Tongue (tissue), 2 donors: ENCODE results near the gene NAB1. TPM values are rescaled to one million over a fixed set of nuclear protein-coding genes. Genes with fewer than 3 reads are reported as not detected.

Experiments
- DNase-seq: peaks from one replicate; pipeline ENCODE4 v3.0.0-alpha.2; 2015
- total RNA-seq: library from RNA; depleted of rRNA; stranded (reverse); fragments of >200 nt; gene quantifications from one replicate; pipeline ENCODE4 v1.2.3, GENCODE V29; 2014

NAB1 gene
- total RNA-seq, 1 donor from 2014 or later = 109 TPM

DNA sequence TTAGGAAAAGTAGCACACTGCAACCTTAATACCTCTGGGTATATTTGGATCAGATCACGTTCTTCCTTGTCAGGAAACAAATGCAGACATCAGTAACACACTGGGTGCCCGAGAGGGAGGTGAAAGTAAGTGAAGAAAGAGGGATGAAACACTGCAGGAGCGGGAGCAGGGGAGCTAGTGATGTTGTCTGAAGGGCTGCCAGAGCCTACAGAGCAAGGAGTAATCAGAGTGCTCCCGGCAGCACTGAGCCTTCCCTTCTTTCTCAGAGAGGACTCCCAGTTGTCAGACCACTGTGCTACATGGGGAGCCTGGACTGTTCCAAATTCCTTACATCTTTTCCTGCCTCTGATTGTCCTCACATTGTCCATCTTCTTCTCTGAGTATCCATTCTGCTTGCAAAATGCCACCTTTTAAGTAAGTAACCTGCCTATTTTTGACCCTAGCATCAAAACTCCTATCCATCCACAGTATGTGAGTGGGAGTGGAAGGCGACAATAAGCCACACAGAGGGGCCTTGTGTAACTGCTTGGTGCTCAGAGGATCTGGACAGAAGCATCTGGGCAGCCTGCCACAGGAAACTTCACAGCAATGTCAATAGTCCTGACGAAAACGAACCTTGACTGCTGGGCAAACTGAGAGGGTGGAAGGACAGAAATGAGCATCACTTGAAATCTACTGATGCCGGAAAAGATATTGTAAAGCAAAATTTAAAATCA, 10.8 kb upstream of the NAB1 start:
- peak; percentile 33 for DNase-seq

DNA sequence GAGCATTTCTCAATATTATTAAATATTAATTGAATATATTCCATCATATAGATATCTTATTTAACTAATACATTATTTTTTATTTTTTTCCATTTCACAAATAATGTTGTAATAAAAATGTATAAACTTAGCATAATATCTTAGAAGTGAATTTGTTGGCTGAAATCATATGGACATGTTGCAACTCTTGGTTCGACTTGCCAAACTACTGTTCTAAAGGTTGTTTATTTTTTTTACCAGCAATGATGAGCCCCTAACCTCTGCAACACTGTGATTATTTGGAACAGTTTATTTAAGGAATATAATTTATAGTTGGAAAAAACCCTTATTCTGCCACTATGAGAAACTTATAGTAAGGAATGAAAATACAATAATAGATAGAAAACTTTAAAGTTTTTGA, 8.8 kb upstream of the NAB1 start:
- DNase-seq = no peak

DNA sequence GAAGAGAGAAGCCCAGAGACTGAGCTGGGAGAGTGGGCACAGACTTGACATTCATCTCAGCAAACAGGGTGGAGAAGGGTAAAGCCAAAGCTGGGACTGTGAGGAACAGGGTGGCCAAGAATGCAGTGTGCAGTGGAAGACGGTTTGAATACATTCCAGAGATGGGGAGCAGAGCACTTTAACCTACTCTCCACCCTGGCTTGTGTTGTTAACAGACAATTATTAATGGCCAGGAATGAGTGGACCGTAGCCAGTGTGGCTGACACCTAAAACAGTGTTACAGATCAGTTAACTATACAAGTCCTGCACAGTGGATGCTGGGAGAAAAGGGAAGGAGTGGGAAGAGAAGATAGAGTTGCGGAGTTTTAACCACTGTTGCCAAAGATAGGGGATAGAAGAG, 7.4 kb upstream of the NAB1 start:
- DNase-seq = no peak

DNA sequence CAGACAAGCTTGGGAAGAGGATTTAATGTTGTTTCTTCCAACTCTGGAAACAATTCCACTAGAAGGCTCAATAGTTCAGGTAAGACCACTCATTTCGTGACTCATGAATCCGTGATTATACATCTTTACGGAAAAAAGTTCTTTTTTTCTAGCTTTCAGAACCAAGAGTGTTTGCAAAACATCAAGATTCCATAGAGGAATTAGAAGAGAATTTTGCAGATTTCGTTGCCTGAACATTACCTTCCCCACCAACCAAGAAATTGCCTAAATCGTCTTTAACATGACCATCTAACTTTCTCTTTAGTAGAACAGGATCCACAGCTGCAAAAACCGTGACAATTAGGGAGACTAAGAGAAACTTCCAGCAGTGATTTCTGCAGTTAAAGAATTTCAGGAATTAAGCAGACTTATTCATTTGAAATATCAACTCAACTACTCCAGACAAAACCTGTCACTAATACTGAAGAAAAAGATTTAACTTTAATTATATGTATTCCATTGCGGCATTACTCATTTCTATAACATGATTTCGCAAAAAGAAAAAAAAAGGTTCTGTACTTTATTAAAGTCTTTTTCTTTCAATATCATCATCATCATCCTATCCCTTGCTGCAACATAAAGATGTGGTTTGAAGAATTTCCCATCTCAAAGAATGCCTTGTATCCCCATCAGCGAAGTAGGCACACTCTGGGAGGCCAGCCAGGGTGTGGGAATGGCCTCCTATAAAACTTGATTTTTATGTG, 1.9 kb upstream of the NAB1 start:
- peak; percentile 43 for DNase-seq

DNA sequence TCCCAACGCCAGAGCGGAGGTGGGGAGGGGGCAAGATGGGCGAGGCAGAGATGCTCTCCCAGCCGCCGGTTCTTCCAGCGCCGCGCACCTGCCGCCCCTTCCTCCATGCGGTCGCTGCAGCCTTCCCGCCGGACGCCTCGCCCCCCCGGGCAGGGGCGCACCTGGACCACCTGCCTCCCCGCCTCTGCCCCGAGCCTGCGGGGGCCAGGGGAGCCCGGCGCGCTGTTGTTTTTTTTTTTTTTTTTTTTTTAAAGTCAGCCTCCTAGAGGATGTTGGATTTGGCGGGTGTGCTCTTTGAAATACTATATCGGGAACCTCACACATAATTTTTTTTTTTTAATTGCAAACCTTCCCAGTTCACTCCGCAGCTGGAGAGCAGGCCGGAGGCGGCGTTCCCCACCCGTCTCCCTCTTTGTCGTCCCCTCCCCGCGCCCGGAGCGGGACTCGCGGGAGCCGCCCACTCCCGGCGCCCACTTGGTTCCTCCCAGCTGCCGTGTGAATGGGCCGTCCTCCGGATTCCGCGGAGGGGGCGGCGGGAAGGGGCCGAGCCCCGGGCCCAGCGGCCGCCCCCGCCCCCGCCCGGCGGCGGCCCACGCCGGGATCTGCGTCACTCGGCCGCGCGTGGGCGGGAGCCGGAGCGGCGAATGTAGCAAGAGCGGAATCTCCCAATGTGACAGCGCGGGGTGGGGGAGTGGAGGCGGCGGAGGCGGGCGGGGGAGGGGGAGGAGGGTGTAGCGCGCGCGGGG, 421 bp upstream of the NAB1 start:
- DNase-seq = peak; percentile 94

DNA sequence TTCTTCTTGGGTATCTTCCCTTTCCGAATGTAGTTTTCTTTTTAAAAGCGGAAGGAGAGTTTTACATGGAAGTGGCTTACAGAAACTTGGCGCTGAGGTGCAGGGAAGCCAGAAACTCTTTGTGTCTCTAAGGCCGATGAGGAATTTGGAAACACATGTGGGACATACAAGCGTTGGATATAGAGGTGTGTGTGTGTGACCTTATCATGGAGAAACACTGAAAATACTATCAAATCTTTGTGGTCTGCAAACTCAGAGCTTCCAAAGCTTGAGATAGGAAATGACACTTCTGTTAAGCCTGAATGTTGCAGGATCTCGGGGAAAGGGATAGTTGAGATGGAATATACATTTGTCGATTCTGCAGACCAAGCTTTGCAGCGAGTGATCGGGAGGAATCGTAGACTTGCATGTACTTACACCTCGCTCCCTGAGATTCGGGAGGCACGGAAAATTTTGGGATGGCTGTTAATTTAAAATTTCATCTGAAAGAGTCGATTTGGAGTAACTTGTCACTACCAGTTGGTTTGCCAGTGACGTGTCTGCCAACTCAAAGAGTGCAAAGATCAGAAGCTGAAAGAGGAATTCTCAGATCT, 1.0 kb downstream of the NAB1 start:
- peak; percentile 72 for DNase-seq

DNA sequence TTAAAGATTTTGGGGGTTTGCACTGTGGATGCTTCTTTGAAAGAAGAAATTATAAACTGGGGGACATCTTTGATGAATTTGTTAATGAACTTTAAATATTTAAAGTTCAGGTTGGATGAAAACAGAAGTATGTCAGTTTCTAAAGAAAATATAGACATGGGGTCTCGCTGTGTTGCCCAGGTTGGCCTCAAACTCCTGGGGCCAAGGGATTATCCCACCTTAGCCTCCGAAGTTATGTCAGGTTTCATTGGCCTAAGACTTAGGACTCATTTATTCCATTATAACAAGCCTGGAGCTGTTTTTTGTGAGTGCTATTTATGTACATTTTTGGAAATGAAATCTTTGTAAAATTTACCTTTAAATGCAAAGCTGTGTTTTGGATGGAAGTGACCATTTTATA, 2.5 kb downstream of the NAB1 start:
- DNase-seq = no peak

DNA sequence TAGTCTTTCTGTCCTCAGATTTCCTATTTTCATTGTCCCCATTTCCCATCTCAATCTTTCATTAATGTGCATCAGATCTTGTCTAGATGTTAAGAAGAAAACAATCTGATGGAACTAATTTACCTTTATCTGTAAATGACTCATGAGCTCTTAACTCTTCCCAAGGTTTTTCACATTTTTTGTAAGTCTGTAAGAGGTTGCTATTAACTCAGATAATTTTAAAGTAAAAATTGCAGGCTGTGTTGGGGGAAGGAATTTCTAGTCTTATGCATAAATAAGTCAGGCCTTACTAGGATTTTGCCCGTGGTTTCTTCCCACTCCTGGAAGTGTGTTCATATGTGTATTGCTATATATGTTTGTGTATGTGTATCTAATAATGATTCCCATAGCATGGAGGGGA, 4.3 kb downstream of the NAB1 start:
- DNase-seq = no peak

DNA sequence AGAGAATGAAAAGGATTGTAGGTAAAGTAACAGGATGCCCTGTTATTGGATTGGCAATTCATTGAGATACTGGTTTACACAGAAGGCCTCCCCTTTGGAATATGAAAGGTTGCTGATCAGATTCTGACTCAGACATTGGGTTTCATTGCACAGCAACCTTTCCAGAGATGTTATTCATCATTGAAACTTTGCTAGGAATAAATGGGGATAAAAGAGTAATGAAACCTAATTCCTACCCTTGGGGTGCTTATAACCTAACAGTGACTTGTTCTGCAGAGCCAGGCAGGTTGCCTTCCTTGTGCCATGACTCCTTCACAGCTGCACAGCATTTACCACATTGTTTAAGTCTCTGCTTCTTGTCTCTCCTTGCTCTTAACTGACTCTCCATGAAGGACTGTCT, 5.0 kb downstream of the NAB1 start:
- DNase-seq = no peak

DNA sequence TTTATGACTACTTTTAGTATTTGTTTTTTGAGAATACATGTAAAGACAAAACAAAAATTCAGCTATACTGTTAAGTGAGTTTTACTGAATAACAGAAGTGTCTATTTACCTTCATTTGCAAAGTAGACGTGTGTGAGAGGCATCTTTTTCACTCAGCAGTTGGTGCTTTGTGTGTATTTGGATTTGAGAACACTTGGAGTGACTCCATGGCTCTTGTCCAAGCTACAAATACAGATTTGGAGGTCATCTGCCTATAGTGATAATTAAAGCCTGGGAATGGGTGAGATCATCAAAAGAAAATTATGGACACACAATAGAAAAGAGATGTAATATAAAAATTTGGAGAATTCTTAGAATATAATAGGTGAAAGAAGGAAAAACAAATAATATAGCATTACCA, 6.2 kb downstream of the NAB1 start:
- DNase-seq = peak; percentile 71

DNA sequence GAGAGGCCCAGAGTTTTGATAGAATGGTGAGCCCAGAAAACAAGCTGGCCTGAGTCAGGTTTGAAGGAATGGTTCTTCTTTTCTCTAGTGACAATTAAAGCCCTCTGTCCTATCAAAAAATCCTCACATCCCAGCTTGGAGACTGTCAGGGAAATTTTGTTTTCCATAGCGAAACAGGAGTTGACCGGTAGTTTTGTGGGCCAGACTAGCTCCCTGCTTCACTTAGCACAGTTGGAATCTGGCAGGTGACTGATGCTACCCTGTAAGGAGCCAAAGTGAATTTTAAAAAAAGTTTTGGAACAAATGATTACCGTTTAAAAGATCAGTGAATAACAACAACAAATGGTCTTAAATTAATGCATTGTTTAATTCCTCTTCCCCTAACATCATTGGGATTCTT, 6.7 kb downstream of the NAB1 start:
- DNase-seq = no peak

DNA sequence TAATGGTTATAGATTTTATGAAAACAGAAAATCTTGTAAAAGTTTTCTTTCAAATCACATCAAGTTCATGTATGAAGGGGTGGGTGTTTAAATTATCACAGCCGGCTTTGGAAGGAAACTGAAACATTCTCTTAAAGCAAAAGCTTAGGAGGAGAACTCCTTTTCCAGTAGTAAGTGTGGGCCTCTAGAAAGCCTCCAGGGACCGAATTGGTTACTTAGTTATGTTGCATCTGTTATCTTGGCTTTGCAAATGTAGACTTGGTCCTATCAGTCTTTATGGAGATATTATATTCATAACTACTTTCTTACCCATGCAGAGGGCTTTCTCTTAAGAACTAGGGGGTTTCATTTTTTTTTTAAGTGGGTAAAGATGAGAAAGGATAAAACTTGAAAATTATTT, 7.4 kb downstream of the NAB1 start:
- peak; percentile 79 for DNase-seq

DNA sequence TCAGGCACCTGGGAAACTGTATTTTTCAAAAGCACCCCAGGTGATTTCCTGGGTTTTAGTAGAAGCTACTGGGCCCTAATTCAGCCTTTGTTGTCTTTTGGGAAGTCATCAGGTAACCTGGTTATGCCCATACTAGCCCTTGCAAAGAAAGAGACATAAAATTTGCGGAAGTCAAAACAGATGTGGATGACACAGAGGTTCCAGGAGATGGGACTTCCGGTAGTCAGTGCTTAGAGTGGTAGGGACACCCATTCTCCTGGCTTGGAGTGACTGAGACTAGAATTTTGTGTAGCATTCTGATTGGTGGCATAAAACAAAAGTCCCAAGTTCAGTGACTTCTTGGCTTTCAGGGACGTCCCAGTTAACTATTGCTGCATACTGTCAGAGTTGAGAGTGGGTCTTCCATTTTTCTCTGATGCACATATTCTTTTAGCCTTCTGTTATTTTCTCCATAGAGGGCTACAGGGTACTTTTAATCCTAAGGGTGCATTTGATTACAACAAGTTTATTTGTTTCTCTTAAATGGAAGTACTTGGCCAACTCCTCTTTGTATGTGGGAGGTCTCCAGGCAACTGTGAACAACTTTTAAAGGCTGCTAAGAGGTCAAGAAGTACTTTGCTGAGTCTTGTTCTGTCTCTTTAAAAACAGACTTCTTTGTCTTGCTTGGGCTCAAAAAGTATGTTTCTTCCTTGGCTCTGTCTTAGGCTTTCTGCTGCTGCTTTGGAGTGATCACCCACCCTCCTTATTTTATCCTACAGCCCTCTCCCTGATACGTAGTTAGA, 8.8 kb downstream of the NAB1 start:
- DNase-seq = no peak

DNA sequence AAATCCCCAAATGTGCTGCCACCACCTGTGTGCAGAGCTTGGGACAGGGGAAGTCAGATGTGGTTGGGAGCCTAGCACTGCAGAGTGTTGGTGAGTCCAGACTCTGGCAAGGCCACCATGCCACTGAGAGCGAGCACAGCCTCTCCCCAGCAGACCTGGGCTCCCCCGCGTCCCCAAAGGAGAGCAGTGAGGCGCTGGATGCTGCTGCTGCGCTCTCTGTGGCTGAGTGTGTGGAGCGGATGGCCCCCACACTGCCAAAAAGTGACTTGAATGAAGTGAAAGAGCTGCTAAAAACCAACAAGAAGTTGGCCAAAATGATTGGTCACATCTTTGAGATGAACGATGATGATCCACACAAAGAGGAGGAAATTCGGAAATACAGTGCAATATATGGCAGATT, 10.7 kb downstream of the NAB1 start:
- no peak for DNase-seq

DNA sequence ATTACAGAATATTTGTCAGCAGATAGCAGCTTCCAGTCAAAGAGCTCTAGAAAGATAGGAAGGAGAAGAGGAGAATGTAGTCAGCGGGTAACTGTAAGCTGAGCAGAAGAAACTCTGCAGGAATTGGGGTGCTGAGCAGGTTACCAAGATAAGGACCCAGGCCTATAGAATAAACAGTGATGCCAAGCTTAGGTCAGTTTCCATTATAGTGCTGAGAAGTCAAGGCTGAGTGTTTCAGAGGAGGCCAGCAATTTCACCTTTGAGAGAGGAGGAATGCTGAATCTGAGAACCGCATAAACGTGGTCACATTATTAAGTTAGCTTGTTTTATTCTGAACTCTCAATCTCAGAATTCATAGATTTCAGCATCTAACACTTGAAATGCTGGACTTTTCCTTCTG, 13.9 kb downstream of the NAB1 start:
- DNase-seq = no peak

DNA sequence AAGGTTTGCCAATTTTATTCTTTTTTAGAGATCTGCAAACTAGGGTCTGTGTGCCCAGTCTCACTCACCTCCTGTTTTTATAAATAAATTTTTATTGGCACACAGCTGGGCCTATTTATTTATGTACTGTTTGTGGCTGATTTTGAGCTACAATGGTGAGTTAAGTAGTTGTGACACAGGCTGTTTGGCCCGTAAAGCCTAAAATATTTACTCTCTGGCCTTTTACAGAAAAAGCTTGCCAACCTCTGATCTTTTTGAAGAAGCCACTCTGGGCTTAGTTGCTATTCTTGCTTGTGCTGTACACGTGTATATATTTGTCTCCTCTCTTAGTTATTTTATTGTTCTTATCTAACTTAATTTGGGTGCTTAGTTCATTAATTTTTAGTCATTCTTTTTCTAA, 14.5 kb downstream of the NAB1 start:
- DNase-seq = no peak

DNA sequence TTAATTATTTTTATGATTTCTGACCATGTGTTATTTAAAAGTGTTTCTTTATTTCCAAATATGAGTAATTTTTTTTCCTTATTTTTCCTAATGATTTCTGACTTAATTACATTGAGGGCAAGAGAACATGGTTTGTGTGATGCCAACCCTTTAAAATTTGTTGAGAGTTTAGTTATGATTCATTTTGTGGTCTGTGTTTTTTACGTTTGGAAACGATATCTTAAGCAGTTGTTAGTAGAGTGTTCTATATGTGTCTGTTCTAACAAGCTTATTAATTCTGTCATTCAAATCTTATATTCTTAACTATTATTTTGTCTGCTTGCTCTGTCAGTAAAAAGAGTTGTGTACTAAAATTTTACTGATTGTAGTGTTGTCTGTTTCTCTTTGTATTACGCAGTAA, 15.0 kb downstream of the NAB1 start:
- DNase-seq = no peak

DNA sequence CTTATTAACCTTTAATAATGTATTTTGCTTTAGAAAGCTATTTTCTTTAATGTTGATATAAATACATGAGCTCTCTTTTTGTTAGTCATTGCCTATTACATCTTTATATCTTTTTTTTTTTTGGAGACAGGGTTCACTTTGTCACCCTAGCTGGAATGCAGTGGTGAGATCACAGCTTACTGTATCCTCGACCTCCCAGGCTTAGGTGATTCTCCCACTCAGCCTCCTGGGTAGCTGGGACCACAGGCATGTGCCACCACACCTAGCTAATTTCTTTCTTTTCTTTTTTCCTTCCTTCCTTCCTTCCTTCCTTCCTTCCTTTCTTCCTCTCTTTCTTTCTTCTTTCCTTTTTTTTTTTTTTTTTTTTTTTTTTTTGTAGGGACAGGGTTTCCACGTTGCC, 15.4 kb downstream of the NAB1 start:
- no peak for DNase-seq

DNA sequence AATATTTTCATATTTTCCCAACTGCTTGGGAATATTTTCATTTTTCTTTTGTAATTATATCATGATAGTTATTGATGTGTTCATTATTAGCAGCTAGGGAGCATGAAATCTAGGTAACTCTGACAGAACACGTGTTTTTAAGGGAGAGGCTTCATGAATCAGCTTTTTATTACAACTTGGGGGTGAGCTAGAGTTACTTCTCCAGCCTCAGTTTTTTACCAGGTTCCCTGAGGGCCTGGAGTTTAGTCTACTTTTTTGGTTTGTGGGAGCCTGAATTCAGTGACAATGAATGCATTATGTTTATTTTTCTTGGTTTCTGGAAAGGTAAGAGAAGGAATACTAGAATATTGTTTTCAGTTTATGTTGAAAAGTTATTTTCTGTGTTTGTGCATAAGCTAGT, 18.0 kb downstream of the NAB1 start:
- no peak for DNase-seq

DNA sequence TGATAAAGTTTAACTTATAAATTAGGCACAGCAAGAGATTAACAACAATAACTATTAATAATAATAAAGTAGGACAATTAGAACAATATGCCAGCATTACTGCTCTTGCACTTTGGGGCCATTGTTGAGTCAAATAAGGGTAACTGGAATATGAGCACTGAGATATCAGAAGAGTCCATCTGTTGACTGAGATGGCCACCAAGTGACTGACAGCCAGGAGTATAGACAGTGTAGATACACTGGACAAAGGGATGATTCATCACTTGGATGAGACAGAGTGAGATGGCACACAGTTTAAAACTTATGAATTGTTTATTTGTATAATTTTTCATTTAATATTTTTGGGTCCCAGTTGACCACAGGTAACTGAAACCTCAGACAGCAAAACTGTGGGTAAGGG, 20.0 kb downstream of the NAB1 start:
- no peak for DNase-seq

DNA sequence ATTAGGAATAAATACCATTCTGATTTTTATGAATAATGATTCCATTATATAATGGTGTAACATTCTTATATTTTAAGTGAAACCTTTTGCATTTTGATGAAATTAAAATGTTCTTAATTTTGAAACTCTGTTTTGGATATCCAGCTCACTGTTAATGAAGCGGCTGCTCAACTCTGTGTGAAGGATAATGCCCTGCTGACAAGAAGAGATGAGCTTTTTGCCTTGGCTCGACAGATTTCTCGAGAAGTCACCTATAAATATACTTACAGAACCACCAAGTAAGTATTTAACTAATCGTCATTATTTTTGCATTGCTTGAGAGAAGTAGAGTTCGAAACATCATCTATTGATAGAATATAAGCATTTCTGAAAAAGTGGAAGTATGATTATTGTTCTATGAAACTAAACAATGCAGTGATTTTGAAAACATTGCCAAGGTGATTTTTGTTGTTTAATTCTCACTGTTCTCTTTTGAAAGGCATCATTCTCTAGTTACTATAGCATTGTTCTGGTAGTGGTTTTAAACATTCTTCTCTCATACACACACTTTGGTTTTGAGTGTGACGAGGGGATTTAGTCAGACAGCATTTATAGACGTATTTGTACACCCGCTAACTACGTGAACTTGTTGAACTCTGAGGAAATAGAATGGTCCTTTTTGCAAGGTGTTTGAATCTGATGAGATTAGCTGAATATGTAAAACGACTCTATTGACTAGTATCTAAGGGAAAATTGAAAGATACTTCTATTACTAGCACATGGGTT, 21.5 kb downstream of the NAB1 start:
- no peak for DNase-seq
